Keratinocyte (primary cell): Measurements from ENCODE around the gene EMB. TPM values are rescaled to one million over a fixed set of nuclear protein-coding genes. Genes with fewer than 3 reads are reported as not detected.

ENCODE experiments used
- polyA plus RNA-seq, 5 experiments: library from polyadenylated mRNA; depleted of rRNA in 3 of 5; stranded (reverse) in 3 of 5; stranded (forward) in 1 of 5; unstranded in 1 of 5; fragments of >200 nt; gene quantifications; 1 replicate in 1 of 5; 2 replicates in 3 of 5; 3 replicates in 1 of 5; pipeline versions ENCODE4 v1.2.1 to v1.2.3, GENCODE V29; 2011 to 2012; ENCODE audit warnings: missing spikeins in 2 of 5, low read depth in 1 of 5, low replicate concordance in 1 of 5

EMB gene
- polyA plus RNA-seq, 1 donor (not counting 4 experiments of a cell fraction or from before 2014, with no cell fraction given) = 68.8 TPM

Other genes starting within 250 kb of the EMB start
- 24.2 to 29.1 TPM (median 25.4 TPM) in 3 replicates for gene PARP8, start 225.3 kb upstream of the EMB start, polyA plus RNA-seq